Psoas muscle (tissue), 8 donors: Measurements from ENCODE around the gene DAB1. TPM values are rescaled to one million over a fixed set of nuclear protein-coding genes. Genes with fewer than 3 reads are reported as not detected.

Experiments
- ATAC-seq, 4 donors: fragments of 200-7000 bp; cut with Tn5 transposase; one replicate each; pipeline ENCODE4 v1.9.1; 2020; ENCODE audit warnings: moderate library complexity in 3 of 4, mild to moderate bottlenecking in 2 of 4
- DNase-seq, 2 donors: peaks; one replicate each; pipeline ENCODE4 v3.0.0-alpha.2; 2020
- H3K27ac ChIP-seq: fragments of 200-600 bp; one replicate; pipeline ENCODE4 v1.8.0; 2022
- H3K27me3 ChIP-seq, 3 donors: fragments of 200-600 bp in 1 of 3; one replicate each; pipeline versions ENCODE4 v1.6.1 to v1.8.0; 2013 to 2022; ENCODE audit warnings: low read length in 2 of 3, mild to moderate bottlenecking in 2 of 3, moderate library complexity in 1 of 3; ENCODE audit not compliant: insufficient read depth in 3 of 3
- H3K36me3 ChIP-seq, 2 donors: fragments of 200-600 bp in 1 of 2; one replicate each; pipeline versions ENCODE4 v1.6.1 to v1.8.0; 2013 to 2022; ENCODE audit warnings: low read depth in 1 of 2, mild to moderate bottlenecking in 1 of 2, moderate library complexity in 1 of 2; ENCODE audit not compliant: insufficient read depth in 1 of 2
- H3K4me1 ChIP-seq: fragments of 200-600 bp; one replicate; pipeline ENCODE4 v1.8.0; 2022
- H3K4me3 ChIP-seq: fragments of 200-600 bp; one replicate; pipeline ENCODE4 v1.8.0; 2022; ENCODE audit warnings: mild to moderate bottlenecking
- H3K9me3 ChIP-seq: fragments of 200-600 bp; one replicate; pipeline ENCODE4 v1.8.0; 2022
- WGBS, 3 donors: extraction: QIAGEN DNeasy Blood & Tissue Kit; methylation state at CpG; one replicate each; pipeline versions ENCODE4 v1.1.6 to v1.1.7; 2013; 5-methylcytosine and 5-hydroxymethylcytosine counted together
- intact Hi-C, 2 donors: fragments of 100-400 bp; cut with DNase I; formaldehyde crosslinking; loops; one replicate each; pipeline versions ENCODE4 v1.11.0 to v1.14.2; 2022
- polyA plus RNA-seq, 3 donors: library from polyadenylated mRNA; stranded (reverse); fragments of 200-250 nt; gene quantifications; one replicate each; pipeline ENCODE4 v1.2.3, GENCODE V29; 2013
- total RNA-seq, 4 donors: library from RNA; stranded (reverse); fragmentation: NEBNext Ultra II Directional in 2 of 4; extraction: Animal tissue kit (Norgen Biotek cat#: 25700) in 2 of 4; gene quantifications; one replicate each; pipeline versions ENCODE4 v1.2.1 to v1.2.4, GENCODE V29; 2021 to 2023
- TF ChIP-seq, protein P1 (sequence below): fragments of 200-600 bp; IDR thresholded peaks from one replicate; pipeline ENCODE4 v1.8.0; 2022; ENCODE audit warnings: antibody characterized with exemption
- donor health status: healthy with polysubstance abuse.
- donor health status: DM: no; HTN: no; CAD: no; lungs with moderate emphysema.
- donor health status: Bipolar disorder and iron deficiency.
- donor health status: healthy.
- donor health status: DM: yes; HTN: yes; CAD: no.
- donor health status: DM: no; HTN: no; CAD: no.
- donor health status: DM: no; HTN: no; CAD: no.
- donor health status: DM: yes; HTN: yes; CAD: no.

Gene DAB1
- total and polyA plus RNA-seq, 7 donors, result 0.04 to 0.28 (median 0.09) TPM; not detected in 1

DNA sequence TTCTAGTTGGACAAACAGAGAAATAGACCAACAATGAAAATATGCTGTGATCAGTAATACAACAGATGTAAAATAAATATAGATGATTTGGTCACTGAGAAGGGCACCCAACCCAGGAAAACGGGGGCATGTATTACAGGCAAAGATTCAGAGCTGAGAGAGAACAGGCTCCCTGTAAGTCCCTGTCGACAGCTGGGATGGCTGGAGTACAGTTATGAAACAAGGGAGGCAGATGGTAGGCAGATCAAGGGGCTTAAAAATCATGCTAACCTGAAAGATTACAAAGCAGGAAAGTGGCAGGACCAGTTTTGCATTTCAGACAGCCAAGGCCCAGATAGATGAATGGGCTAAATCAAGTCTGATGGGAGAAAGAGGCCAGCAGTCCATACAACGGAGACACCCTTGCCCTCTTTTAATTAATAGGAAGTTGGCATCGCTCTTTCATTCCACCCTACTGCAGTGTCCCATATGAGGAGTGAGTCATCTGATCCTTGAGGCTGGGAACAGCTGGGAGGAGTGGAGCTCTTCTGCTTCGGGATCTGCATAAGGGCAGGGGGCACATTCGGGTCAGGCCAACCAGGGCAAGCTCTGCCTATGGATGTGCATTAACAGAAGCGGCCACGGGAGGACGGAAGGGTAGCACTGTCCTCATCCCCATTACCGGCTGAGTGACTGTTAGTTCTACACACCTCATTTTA lies 171.1 kb downstream of the DAB1 start:
- TF ChIP-seq, protein P1, sequence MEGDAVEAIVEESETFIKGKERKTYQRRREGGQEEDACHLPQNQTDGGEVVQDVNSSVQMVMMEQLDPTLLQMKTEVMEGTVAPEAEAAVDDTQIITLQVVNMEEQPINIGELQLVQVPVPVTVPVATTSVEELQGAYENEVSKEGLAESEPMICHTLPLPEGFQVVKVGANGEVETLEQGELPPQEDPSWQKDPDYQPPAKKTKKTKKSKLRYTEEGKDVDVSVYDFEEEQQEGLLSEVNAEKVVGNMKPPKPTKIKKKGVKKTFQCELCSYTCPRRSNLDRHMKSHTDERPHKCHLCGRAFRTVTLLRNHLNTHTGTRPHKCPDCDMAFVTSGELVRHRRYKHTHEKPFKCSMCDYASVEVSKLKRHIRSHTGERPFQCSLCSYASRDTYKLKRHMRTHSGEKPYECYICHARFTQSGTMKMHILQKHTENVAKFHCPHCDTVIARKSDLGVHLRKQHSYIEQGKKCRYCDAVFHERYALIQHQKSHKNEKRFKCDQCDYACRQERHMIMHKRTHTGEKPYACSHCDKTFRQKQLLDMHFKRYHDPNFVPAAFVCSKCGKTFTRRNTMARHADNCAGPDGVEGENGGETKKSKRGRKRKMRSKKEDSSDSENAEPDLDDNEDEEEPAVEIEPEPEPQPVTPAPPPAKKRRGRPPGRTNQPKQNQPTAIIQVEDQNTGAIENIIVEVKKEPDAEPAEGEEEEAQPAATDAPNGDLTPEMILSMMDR, result no peak
- 55 to 61% (median 59%) methylated on average over 10 of the region's 10 CpGs for WGBS, 3 donors
- Histone ChIP-seq H3K36me3 (no peaks in the 10 kb centered on the region), H3K27me3 (no peaks in the 10 kb centered on the region), H3K4me1 (no peaks in the 10 kb centered on the region), H3K4me3 (no peak overlapping the region), H3K27ac (no peak overlapping the region), H3K9me3 (no peaks in the 10 kb centered on the region)
- ATAC-seq (peak in 2 of 4 donors; percentile 53 to 59), DNase-seq (no peak)
- intact Hi-C loops, result no loop called here

DNA sequence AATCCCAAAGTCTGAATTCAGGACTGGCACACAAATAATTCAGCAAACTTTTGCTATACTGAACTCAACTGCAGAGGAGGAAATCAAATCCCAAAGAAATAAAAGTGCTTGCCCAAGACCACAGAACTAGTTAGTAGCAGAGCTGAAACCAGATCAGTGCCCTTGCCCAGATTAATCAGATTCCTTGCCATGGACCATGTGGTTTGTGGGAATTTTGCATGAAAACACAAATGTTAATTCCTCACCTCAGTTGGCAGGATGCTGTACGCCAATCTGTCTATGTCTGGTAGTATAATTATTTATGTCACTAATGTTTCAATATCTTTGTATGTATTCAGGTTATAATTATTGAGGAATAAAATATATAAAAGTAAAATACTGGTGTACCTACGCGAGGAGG lies 173.8 kb downstream of the DAB1 start:
- no peak for DNase-seq
- Histone ChIP-seq H3K4me3 (no peak overlapping the region), H3K9me3 (no peaks in the 10 kb centered on the region), H3K27me3 (peaks cover 0 to 2% (median 0%) of the 10 kb centered on the region in 3 donors), H3K27ac (no peak overlapping the region), H3K4me1 (no peaks in the 10 kb centered on the region), H3K36me3 (no peaks in the 10 kb centered on the region)
- 95 to 98% (median 95%) methylated on average over 3 of the region's 3 CpGs for WGBS, 3 donors
- no peak for ATAC-seq
- TF ChIP-seq, protein P1, result no peak
- intact Hi-C loops, result no loop called here

DNA sequence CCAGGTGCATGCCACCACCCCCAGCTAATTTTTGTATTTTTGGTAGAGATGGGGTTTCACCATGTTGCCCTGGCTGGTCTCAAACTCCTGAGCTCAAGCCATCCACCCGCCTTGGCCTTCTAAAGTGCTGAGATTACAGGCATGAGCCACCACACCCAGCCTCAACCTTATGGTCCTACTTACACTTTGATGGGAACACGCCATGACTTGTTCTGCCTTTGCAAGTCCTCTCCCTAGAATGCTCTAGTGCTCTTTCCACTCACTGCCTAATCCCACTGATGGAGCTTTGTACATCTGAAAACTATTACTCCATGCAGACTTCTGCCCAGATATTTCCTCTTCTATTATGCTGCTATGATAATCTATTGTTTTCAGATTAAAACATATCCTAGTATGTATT lies 174.3 kb downstream of the DAB1 start:
- TF ChIP-seq, protein P1, result no peak
- DNase-seq (no peak), ATAC-seq (no peak)
- WGBS, 3 donors, result 50 to 89% (median 80%) methylated on average over 2 of the region's 2 CpGs
- intact Hi-C loops, result no loop called here
- H3K9me3 ChIP-seq, result no peaks in the 10 kb centered on the region
- H3K27ac ChIP-seq, result no peak overlapping the region
- H3K27me3 ChIP-seq, result peaks cover 0 to 2% (median 0%) of the 10 kb centered on the region in 3 donors
- H3K4me3 ChIP-seq, result no peak overlapping the region
- H3K36me3 ChIP-seq, result no peaks in the 10 kb centered on the region
- H3K4me1 ChIP-seq, result no peaks in the 10 kb centered on the region

DNA sequence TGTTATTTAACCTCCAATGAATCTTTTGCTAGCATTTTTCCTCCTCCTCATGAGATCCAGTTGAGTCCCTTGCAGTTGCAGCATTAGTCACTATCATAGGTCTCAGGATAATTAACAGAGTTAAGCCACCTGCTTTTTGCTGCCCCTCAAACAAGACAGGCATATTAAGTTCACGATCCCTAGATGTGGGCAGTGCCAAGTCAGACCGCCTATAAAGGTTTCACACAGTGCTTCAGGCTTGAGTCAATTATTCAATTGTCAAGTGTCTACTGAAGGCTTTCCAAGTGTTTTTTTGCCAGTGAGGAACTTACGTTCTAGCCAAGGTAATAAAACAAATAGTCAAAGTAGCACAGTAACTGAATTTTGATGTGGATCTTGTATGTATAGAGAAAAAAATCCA lies 175.0 kb downstream of the DAB1 start:
- intact Hi-C loops, result no loop called here
- WGBS, 3 donors, result 62 to 64% (median 63%) methylated on average over 3 of the region's 3 CpGs
- no peaks in the 10 kb centered on the region for H3K36me3 ChIP-seq
- no peak for DNase-seq
- no peaks in the 10 kb centered on the region for H3K4me1 ChIP-seq
- TF ChIP-seq, protein P1, result no peak
- H3K9me3 ChIP-seq, result no peaks in the 10 kb centered on the region
- H3K27ac ChIP-seq, result no peak overlapping the region
- no peak overlapping the region for H3K4me3 ChIP-seq
- peaks cover 0 to 2% (median 0%) of the 10 kb centered on the region in 3 donors for H3K27me3 ChIP-seq
- ATAC-seq, result no peak

DNA sequence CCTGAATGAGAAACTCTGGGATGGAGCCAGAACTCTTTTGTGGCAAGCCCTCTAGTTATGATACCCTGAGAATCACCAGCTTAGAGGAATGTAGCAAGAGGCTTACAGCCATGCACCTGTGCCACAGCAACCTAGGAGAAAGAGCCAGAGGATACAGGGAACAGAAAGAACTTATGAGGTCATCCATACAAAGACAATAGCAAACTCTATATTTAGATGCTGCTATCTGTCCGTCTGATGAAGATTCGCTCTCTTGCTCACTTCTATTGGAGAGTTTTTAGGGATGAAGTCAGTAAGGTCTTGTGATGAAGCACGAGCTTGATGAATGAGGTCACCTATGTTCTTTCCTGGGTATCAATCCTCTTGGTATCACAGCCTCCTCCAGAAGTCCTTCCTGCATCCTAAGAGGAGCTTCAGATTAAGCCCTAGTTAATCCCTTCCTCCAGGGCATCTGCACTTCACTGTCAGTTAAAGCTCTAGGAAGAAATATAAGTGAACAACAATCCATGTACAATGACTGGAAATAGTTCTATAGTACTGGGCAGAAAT lies 185.6 kb downstream of the DAB1 start:
- no peaks in the 10 kb centered on the region for H3K36me3 ChIP-seq
- ATAC-seq, result no peak
- WGBS, 3 donors, result 68 to 86% (median 77%) methylated on average over 3 of the region's 3 CpGs
- H3K9me3 ChIP-seq, result no peaks in the 10 kb centered on the region
- no peaks in the 10 kb centered on the region for H3K27me3 ChIP-seq
- TF ChIP-seq, protein P1, result no peak
- intact Hi-C loops, result no loop called here
- DNase-seq, result no peak
- no peak overlapping the region for H3K27ac ChIP-seq
- H3K4me1 ChIP-seq, result no peaks in the 10 kb centered on the region
- H3K4me3 ChIP-seq, result no peak overlapping the region
